Gastroesophageal sphincter (tissue), 4 donors: ENCODE data around the gene GLDC. TPM values are rescaled to one million over a fixed set of nuclear protein-coding genes. Genes with fewer than 3 reads are reported as not detected.

Experiments used
- ATAC-seq: fragments of 150-250 bp; one replicate; pipeline ENCODE4 v1.9.1; 2016; ENCODE audit warnings: mild to moderate bottlenecking, moderate library complexity
- H3K27ac ChIP-seq, 4 donors: fragments of 200-600 bp; sonication (generic) in 3 of 4; 1 replicate in 3 of 4; 2 replicates in 1 of 4; pipeline ENCODE4 v1.5.1; 2016 to 2019
- H3K27me3 ChIP-seq: fragments of 200-600 bp; sonication (generic); one replicate; pipeline ENCODE4 v1.5.1; 2019
- H3K36me3 ChIP-seq, 2 donors: fragments of 200-600 bp; sonication (generic); one replicate each; pipeline ENCODE4 v1.5.1; 2019; ENCODE audit warnings: control low read depth in 1 of 2
- H3K4me1 ChIP-seq, 3 donors: fragments of 200-600 bp; sonication (generic); 1 replicate in 2 of 3; 2 replicates in 1 of 3; pipeline ENCODE4 v1.5.1; 2016 to 2019; ENCODE audit warnings: control low read depth in 2 of 3
- H3K4me3 ChIP-seq, 2 donors: fragments of 200-600 bp; sonication (generic); one replicate each; pipeline ENCODE4 v1.5.1; 2019; ENCODE audit warnings: mild to moderate bottlenecking in 1 of 2, moderate library complexity in 1 of 2
- H3K9me3 ChIP-seq, 3 donors: fragments of 200-600 bp; sonication (generic); one replicate each; pipeline ENCODE4 v1.5.1; 2017 to 2019; ENCODE audit warnings: control low read depth in 2 of 3
- CTCF ChIP-seq, 4 experiments: fragments of 200-600 bp in 2 of 4; fragments of 450-650 bp in 2 of 4; sonication (generic) in 1 of 4; IDR thresholded peaks; one replicate each; pipeline ENCODE4 v1.5.1; 2017 to 2019; ENCODE audit warnings: antibody characterized with exemption in 4 of 4, mild to moderate bottlenecking in 2 of 4, moderate library complexity in 2 of 4
- EP300 ChIP-seq: sonication (generic); formaldehyde crosslinking; IDR thresholded peaks from one replicate; pipeline ENCODE4 v1.6.1; 2017; ENCODE audit warnings: antibody characterized with exemption, mild to moderate bottlenecking
- POLR2A ChIP-seq, 2 donors: fragments of 450-650 bp; IDR thresholded peaks; one replicate each; pipeline ENCODE4 v1.6.1; 2017; ENCODE audit warnings: antibody characterized with exemption in 2 of 2, mild to moderate bottlenecking in 2 of 2, moderate library complexity in 1 of 2
- POLR2AphosphoS5 ChIP-seq: sonication (generic); formaldehyde crosslinking; IDR thresholded peaks from one replicate; pipeline ENCODE4 v1.6.1; 2017; ENCODE audit warnings: antibody characterized with exemption
- WGBS, 2 donors: methylation state at CpG; one replicate each; pipeline ENCODE4 v1.1.5; 2018; ENCODE audit warnings: low coverage in 1 of 2; 5-methylcytosine and 5-hydroxymethylcytosine counted together
- total RNA-seq, 4 donors: library from RNA; depleted of rRNA; stranded (reverse); fragments of >200 nt; gene quantifications; one replicate each; pipeline ENCODE4 v1.1.0, GENCODE V29; 2016

GLDC gene
- total RNA-seq, 4 donors from 2014 or later, result 0.15 to 1.9 (median 0.51) TPM

- H3K36me3 ChIP-seq, result no peaks in the 10 kb centered on the region
- WGBS, 2 donors, result 88 to 93% methylated on average over 4 of the region's 4 CpGs
- no peak for ATAC-seq
- H3K27me3 ChIP-seq, result no peaks in the 10 kb centered on the region
- H3K9me3 ChIP-seq, result no peaks in the 10 kb centered on the region
- TF ChIP-seq CTCF (IDR thresholded peaks at IDR 0.05), result no peak
- TF ChIP-seq POLR2AphosphoS5, result no peak
- no peak for TF ChIP-seq POLR2A (IDR thresholded peaks at IDR 0.05)
- no peak for TF ChIP-seq EP300
- no peak overlapping the region for H3K27ac ChIP-seq
- peaks cover 0 to 15% (median 3%) of the 10 kb centered on the region in 3 donors for H3K4me1 ChIP-seq
- no peak overlapping the region for H3K4me3 ChIP-seq
Observed at GRCh38 chr9:6687180-6687579, 41.7 kb upstream of the GLDC start.

GRCh38 chr9:6686396-6686795 lies 40.9 kb upstream of the GLDC start:
- WGBS, 2 donors, result 33 to 41% methylated on average over 2 of the region's 3 CpGs
- ATAC-seq, result no peak
- no peaks in the 10 kb centered on the region for H3K9me3 ChIP-seq
- peaks cover 0 to 18% (median 5%) of the 10 kb centered on the region in 3 donors for H3K4me1 ChIP-seq
- no peaks in the 10 kb centered on the region for H3K27me3 ChIP-seq
- TF ChIP-seq POLR2A (IDR thresholded peaks at IDR 0.05), result no peak
- peak in 2 of 4 experiments; percentile 14 to 27 for TF ChIP-seq CTCF (IDR thresholded peaks at IDR 0.05)
- H3K36me3 ChIP-seq, result no peaks in the 10 kb centered on the region
- no peak overlapping the region for H3K4me3 ChIP-seq
- H3K27ac ChIP-seq, result no peak overlapping the region

GRCh38 chr9:6681957-6682501 lies 36.5 kb upstream of the GLDC start:
- H3K4me3 ChIP-seq, result peak overlapping the region; percentile 55 to 61
- H3K4me1 ChIP-seq, result peaks cover 0 to 18% (median 5%) of the 10 kb centered on the region in 3 donors
- TF ChIP-seq POLR2AphosphoS5 (no peak), CTCF (IDR thresholded peaks at IDR 0.05) (no peak), POLR2A (IDR thresholded peaks at IDR 0.05) (no peak), EP300 (no peak)
- H3K36me3 ChIP-seq, result no peaks in the 10 kb centered on the region
- no peaks in the 10 kb centered on the region for H3K9me3 ChIP-seq
- no peaks in the 10 kb centered on the region for H3K27me3 ChIP-seq
- peak overlapping the region; percentile 82 to 98 (median 93) for H3K27ac ChIP-seq
- WGBS, 2 donors, result 57 to 81% methylated on average over 8 to 11 of the region's 15 CpGs
- peak; percentile 0 for ATAC-seq

GRCh38 chr9:6681147-6681956 lies 35.8 kb upstream of the GLDC start:
- peak; percentile 85 for TF ChIP-seq POLR2AphosphoS5
- TF ChIP-seq EP300, result no peak
- TF ChIP-seq POLR2A (IDR thresholded peaks at IDR 0.05), result peak; percentile 63 to 77
- H3K9me3 ChIP-seq, result no peaks in the 10 kb centered on the region
- ATAC-seq, result peak; percentile 98
- H3K27ac ChIP-seq, result peak overlapping the region; percentile 82 to 98 (median 93)
- H3K27me3 ChIP-seq, result no peaks in the 10 kb centered on the region
- H3K4me3 ChIP-seq, result peak overlapping the region; percentile 55 to 61
- WGBS, 2 donors, result 0% methylated on average over 3 to 7 of the region's 72 CpGs
- H3K4me1 ChIP-seq, result peaks cover 0 to 13% (median 5%) of the 10 kb centered on the region in 3 donors
- no peaks in the 10 kb centered on the region for H3K36me3 ChIP-seq

- H3K4me1 ChIP-seq, result peaks cover 0 to 10% (median 5%) of the 10 kb centered on the region in 3 donors
- WGBS, 2 donors, result no CpG with 5 or more reads among the region's 26 CpGs
- ATAC-seq, result peak; percentile 54
- H3K36me3 ChIP-seq, result no peaks in the 10 kb centered on the region
- peak overlapping the region; percentile 55 to 61 for H3K4me3 ChIP-seq
- H3K27ac ChIP-seq, result peak overlapping the region; percentile 82 to 98 (median 93)
- no peaks in the 10 kb centered on the region for H3K27me3 ChIP-seq
- no peaks in the 10 kb centered on the region for H3K9me3 ChIP-seq
- TF ChIP-seq EP300 (no peak), CTCF (IDR thresholded peaks at IDR 0.05) (no peak), POLR2A (IDR thresholded peaks at IDR 0.05) (no peak), POLR2AphosphoS5 (no peak)
Observed at GRCh38 chr9:6680797-6681146, 35.2 kb upstream of the GLDC start.
